DMS 273 (cell line): ENCODE data around the gene PRSS56.

Experiments used
- DNase-seq: peaks from one replicate; lab custom pipeline; 2025; ENCODE audit not compliant: unreplicated experiment; lab: John Stamatoyannopoulos, UW

PRSS56 gene

DNA sequence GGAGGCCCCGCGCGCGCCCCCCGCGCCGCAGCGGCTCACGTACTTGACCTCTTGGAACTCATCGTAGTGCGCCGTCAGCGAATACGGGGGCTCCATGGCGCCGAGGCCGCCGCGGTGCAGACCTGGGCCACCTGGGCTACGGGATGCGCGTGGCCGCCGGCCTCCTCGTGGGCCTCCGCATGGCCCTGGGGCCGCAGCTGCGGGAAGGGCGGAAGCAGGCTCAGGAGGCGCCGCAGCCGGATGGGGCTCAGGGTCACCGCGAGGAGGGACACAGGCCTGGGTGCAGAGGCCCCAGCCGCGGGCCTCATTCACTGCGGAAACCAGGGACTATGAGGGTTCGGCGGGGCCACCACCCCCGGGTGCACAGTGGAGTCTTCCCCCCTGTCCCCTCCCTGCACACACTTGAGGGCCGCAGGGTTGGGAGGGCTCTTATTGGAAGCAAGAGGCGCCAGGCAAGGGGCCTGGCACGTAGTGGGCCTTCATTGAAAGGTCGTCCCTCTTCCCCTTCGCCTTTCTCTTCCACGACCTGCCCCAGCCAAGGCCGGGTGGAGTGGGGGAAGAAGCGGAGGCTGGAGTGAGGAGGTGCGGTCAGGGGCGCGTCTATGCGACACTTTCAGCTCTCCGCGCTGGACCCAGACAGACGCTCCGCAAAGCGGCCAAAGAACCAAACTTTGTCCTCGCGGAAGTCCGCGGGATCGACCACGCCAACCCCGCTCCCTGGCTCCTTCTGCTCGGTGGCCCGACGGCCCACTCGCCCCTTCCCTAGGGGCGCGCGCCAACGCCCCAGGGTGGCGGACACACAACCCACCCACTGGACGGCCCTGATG is 33.4 kb upstream of the PRSS56 start:
- DNase-seq, result peak; percentile 53

DNA sequence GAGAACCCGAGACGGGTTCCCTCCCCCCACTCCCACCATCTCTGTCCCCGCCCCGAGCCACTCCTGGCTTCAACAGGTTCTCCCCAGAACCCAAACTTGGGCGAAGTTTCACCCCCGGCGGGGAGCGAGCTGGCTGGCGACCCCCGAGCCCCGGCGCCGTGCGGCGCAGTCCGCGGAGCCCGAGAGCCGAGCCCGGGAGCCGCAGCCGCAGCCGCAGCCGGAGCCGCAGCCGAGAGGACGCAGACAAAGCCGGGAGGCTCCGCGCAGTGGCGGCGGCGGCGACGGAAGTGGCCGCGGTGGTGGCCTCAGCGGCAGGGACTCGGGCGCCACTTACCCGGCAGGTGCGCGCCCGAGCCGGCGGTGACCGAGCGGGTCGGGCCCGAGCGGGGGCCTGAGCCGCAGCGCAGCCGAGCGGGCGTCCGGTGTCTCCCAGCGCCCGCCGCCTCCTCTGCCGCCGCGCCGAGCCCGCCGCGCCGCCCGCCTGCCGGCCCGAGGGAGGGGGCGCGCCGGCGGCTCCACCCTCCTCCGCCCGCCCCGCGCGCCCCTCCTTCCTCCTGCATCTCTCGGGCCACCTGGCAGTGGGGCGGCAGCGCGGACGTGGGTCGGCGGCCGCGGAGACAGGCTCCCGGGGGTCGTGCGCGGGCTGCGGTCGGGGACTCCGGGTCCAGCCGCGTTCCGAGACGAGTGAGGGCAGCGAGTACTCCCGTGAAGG is 32.6 kb upstream of the PRSS56 start, which contains the start of gene ECEL1:
ECEL1 (minus strand) TSS at position 450 of the 712 bp plus-strand sequence. CDS start 1,181 bp downstream, outside the sequence.
- DNase-seq, result peak; percentile 61

DNA sequence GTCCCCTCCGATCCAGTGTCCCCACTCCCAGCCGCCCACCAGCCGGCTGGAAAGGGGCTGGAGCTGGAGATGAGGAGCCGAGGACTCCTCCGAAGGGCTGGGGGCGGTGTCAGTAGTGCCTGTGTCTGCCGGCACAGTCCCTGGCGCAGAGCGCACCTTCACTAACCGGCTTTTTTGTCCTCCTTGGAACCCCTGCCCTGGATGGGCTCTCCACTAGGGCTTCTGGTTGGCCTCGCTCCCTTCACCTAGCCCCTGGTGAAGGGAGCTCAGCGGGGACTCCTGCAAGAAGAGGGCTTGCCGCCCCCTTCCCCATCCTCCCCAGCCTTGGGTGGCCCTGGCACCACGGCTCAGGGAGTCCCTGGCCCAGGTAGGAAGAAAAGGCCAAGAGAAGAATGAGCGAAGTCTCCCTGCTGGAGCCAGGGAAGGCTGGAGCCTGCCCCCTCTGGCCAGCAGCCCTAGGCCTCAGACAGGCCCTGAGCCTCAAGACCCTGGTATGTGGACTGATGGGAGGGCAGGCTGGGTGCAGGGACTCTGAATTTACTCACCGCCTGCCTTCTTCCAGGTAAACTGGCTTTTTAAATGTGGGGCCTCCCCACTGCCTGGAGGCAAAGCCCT is 32.0 kb upstream of the PRSS56 start:
- peak; percentile 50 for DNase-seq

DNA sequence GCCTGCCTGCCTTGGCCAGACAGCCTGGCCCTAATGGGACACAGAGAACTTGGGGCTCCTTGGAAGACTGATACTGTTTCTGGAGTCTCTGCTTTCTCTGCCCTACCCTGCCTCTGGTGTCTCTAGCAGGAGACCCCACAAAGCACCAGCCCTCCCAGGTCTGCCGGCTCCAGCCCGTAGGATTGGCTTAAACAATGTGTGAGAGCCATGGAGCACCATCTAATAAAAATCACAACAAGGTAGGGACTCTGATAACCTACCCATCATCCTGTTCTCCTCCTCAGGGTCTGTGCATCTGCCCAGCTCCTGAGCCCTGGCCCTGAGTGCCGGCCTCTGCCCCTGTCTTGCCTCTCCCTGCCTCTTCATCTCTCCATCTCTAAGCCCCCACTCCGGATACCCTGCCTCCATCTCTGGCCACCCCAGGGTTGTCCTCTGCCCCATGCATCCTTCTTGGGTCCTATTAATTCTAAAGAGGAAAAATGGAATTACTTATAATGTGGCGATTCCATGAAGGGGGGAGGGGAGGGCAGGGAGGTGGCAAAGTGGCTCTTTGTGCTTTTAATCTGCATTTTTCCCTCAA is 31.4 kb upstream of the PRSS56 start:
- no peak for DNase-seq

DNA sequence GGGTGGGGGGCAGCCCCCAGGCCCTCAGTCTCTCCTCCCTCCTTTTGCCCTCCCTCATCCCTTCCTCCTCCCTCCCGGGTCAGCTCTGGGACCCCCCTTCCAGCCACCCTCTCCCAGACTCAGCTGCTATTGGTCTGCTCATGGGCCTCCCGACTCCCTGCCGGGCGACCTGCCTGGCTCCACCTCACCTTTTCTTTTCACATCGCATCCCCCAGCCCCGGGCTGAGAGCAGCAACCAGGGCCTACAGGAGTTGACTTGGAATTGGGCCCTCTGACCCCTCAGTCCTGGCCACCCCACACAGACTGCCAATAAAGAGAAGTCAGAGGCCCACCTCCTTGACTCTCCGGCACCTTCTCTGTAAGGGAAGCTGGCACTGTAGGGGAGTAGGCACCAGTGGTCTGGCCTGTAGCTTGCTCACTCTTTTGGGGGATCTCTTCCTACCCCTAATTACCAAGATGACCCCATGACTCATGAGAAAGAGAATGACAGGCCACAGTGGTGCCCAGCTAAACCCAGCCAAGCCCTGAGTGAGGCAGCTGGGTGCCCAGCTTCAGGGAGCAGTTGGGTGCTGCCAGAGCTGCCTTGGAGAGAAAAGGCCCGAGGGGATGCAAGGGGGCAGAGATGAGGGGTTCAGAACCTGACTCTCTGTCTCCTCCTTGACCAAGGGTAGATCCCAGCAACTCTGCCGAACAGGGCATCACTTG is 30.5 kb upstream of the PRSS56 start:
- DNase-seq, result no peak

DNA sequence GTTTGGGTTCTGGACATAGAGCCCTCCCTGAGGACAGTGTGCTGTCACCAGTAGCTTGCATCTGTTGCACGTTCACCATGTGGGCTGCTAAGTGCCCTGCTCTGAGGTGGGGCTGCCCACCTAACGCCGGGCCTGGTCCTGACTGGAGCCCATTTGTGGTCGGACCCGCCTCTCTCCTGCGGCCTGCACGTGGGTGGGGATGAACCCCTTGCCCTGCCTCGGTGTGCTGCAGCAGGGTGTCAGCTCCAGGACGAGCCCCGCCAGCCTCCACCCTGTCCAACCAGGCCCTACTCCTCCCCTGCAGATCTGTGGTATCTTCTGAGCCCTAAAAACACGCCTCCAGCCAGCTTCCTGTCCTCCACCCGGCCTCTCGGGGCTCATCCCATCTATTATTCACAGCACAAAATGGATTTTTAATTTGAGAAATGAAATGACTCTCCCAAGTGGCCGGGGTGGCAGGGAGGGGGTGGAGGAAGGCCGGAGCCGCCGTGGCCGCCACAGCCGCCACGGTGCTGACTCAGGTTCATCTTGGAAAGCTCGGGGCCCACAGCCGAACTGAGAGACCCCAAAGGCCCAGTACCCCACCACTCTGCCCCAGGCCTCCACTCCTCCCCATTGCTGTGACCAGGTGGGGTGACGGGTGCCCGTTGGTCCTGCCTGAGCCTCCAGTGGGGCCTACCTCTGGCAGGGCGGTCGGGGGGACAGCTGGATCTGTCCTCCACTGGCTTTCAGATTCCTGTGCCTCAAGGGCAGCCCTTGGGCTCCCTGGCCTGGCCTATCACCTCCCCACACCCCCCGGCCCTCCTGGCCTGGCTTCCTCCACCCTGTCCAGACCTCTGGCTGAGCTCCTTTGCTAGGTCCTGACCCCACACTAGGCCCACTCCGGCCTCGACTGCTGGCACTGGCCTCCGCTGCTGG is 29.7 kb upstream of the PRSS56 start:
- no peak for DNase-seq

DNA sequence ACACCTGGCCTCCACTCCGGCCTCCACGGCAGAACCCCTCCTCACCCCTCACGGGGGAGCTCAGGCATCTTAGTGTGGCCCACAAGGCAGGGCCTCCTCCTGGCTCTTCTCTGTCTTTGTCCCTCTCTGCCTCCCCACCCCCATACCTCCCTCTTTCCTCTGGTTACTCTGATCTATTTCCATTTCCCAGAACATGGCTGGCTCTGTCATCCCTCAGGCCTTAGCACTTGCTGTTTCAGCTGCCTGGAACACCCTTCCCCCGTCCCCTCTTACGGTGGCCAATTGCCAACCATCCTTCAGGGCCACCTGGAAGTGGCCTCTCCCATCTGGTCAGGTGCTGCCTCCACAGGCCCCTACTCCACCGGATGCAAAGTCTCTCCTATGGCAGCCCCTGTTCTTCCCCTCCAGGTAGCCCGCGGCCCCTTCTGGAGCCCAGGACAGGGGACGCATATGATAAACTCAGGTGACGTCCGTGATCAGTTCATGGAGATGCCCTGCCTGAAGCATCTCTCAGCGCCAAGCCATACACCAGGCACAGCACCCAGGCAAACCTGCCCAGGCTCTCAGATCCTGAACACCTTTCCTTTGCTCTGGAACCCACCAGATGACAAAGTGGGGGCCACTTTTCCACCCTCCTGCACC is 28.9 kb upstream of the PRSS56 start:
- DNase-seq, result no peak

DNA sequence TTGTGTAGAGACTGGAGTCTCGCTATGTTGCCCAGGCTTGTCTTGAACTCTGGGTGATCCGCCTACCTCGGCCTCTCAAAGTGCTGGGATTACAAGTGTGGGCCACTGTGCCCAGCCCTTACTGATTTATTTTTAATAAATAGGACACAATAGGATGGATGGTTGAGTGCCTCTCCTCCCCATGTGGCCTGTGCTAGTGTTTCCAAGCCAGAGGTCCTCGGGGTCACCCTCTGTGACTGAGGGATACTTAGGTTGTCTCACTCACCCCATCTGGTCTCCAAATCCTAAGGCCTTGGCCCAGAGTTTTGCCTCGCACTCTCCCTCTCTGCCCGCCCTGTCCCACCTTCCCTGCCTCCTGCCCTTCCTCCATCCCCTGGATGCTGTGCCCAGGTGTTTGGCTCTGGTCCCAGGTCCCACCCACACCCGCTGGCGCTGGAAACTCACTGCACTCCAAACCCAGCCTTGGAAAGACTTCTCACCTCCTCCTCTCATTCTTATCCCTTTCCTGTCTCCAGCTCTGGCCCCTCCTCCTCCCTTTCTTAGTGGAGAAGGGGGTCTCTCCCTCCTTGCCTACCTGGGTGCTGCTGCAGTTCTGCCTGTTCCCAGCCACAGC is 27.8 kb upstream of the PRSS56 start:
- no peak for DNase-seq

DNA sequence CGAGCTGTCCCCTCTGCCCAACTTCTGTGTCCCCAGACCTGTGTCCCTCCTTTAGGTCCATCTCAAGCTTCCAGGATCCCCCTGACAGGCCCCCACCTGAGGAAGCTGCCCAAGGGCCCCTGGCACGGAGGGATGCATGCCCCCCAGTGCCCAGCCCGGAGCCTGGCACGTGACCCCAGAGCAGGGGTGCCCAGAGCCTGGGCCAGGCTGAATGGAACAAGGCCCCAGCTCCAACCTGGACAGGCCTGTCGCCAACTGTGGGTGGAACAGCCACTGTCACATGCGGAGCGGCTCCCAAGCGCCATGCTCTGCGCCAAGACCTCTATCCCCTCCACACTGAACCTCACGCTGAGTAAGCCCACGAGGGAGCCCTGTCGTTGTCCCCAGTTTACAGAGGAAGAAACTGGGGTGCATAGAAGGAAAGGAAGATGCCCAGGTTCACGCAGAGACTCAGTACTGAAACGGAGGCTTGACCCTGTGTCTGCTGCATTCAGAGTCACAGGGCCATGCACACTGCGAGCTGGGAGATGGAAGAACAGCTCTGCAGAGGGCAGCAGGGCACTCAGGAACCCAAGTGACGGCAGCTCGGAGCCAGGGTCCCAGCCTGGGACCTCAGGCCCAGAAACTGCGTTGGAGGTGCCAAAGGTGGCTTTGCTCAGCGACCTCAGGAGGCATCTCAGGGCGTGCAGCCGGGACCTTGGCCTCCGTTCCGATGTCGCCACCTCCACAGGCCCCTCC is 27.1 kb upstream of the PRSS56 start:
- DNase-seq, result no peak

DNA sequence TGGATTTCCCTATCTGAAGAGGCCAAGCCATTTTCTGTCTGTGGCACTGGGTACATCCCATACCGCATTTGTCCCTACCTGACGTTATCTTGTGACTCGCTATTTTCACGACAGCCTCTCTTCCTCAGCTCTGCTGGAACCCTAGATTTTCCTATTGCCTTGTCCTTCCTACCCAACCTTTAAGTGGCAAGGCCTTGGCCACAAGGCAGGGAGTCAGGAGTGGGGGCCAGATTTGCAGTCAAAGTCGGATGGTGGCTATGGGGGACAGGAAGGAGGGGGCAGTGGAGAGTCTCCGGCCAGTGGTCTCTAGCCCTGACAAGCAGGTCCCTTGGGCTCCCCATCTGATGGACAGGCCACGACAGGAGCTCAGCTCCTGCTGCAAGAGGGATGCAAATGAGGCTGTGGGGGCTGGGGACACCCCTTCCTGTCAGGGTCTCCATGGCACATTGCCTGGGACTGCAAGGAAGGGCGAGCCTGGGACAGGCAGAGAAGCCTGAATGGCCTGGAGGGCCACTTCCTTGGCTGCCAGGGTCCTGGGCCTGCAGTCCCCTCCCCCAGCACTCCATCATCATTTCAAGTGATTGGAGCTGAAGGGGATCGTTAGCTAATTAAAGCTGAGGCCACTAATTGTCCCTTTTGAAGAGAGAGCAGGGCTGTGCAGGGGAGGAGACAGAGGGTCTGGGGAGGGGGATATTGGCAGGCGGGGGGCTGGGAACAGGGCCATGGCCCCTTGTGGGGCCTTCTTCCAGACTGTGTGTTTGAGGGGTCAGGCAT is 26.3 kb upstream of the PRSS56 start:
- DNase-seq, result no peak

DNA sequence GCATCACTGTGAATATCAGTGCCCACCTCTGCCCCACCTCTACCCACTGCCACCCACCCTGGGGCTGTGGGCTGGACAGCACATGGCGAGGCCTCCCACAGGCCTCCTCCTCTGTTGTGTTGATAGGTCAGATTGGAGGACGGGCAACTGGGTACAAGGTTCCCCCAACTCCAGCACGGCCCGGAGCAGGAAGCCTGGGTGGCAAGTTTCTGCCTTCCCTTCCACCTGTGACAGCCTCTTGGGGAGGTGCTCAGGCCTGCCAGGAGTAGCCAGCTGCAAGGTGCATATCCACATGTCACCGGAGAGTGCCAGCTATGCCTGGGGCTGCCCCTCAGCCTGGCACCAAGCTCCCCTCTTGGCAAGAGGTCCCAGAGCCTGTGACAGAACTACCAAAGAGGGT is 25.6 kb upstream of the PRSS56 start:
- DNase-seq, result no peak

DNA sequence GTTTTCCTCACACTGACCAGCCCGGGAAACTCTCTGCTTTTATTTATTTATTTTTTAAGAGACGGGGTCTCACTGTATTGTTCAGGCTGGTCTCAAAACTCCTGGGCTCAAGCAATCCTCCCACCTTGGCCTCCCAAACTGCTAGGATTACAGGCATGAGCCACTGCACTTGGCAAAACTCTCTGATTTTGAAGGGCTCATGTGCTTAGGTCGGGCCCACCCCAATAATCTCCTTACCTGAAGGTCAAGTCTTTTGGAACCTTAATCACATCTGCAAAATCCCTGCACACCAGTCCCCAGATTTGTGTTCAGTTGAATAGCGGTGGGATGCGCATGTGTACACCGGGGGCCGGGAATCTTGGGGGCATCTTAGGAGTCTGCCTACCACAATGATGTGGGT is 24.9 kb upstream of the PRSS56 start:
- no peak for DNase-seq

DNA sequence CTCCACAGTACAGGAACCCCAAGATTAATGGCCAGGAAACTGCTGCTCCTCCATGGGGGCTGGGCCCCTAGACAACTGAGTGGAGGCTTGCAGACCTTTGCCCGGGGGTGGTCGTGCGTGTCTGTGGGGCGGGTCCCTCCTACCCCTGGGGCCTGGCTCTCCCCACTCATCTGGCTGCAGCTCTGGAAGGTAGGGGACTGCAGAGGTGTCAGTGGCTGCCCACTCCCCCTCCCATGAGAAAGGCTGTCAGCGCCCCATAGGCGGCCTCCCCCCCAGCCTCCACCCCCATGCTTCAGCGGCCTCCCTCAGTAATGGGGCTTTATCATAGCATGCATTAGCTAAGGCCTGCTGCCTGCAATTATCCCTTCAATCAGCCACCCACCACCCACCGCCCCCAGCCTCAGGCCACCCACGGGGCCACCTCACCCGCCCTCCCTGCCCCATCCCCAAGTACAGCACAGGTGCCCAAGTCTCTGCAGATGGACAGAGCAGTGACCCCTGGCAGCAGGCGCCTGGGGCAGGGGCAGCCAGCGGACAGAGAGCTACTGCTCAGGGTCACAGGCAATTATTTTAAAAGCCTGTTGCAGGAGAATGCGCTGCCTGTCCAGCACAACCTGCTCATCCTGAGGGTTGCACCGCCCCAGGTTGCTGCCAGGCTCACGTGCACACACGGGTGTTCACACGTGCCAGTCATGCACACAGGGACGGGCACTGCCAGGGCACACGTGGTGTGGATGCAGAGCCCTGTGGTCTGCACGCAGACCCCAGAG is 23.5 kb upstream of the PRSS56 start:
- no peak for DNase-seq

DNA sequence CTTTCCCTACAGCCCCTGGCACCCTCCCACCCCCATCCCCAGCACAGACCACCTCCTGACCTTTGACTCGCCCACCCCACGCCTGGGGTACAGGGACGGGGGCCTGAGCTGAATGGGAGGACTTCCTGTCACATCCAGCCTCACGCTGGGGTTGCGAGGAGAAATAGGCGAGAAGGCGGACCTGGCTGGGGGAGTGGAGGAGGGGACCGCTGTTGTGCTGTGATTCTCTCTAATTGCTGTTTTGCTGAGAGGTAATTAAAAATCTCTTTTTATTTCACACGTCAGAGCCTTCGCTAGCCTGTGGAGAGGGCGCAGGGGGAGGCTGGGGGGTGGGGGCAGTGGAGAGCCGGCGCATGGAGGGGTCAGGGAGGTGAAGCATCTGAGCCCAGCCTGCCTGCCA is 22.8 kb upstream of the PRSS56 start:
- DNase-seq, result no peak

DNA sequence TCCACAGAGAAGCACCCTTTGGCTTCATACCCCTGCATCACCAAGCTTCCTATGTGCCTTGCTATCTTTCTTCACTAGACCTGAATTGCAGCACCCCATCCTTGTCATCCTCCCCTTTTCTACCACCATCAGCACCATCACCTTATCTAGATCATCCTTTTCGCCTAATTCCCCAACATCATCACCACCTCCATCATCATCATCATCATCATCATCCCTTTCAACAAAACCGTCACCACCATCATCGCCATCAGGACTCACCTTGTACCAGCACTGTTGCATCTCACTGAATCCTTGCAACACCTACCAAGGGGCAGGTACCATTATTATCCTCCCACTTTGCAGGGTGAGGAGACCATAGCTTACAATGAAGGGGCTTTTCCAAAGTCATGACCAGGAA is 21.7 kb upstream of the PRSS56 start:
- no peak for DNase-seq

DNA sequence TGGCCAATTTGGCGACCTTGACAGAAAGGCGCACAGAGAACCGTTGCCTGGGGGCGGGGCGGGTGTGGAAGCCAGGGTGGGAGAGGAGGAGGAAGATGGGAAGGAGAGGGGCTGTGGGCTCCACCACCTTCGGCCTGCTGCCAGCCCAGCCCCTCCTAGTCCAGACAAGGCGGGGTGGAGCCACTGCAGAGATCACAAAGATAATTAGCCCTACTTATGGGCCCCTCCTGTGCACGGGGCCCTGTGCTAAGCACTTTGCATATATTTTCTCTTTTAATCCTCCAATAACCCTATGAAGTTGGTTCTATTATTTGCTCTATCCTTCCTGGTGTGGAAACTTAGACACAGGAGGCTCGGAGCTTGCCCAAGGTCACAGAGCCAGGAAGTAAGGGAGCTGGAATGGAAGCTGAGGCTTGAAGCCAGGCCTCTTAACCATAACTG is 18.8 kb upstream of the PRSS56 start:
- DNase-seq, result no peak
